ENCODE data around the gene ABRACL.

Gene ABRACL

GRCh38 chr6:139082370-139082769 is 53.8 kb downstream of the ABRACL start:
- H3K9me3 ChIP-seq (ENCODE audit: low read length) = no peaks in the 10 kb centered on the region
- H3K4me3 ChIP-seq (ENCODE audit: low read depth, low read length, poor library complexity, severe bottlenecking) = no peak overlapping the region
- no peaks in the 10 kb centered on the region for H3K4me1 ChIP-seq (ENCODE audit: insufficient read depth, low read length, severe bottlenecking)
- H2AFZ ChIP-seq (ENCODE audit: low read length) = no peak overlapping the region
- no peaks in the 10 kb centered on the region for H3F3A ChIP-seq (ENCODE audit: insufficient read depth, low read length)
- H3K27me3 ChIP-seq (ENCODE audit: insufficient read depth, low read length) = no peaks in the 10 kb centered on the region
- H3K9me2 ChIP-seq (ENCODE audit: low read depth, low read length) = no peaks in the 10 kb centered on the region
- H3K79me2 ChIP-seq (ENCODE audit: insufficient read depth, low read length) = no peaks in the 10 kb centered on the region
- no peak overlapping the region for H3K4me2 ChIP-seq (ENCODE audit: low read length)
- H3K36me3 ChIP-seq (ENCODE audit: insufficient read depth, low read length) = no peaks in the 10 kb centered on the region
- H4K20me1 ChIP-seq (ENCODE audit: insufficient read depth, low read length) = no peaks in the 10 kb centered on the region
- no peak overlapping the region for H3K27ac ChIP-seq (ENCODE audit: low read depth, low read length, poor library complexity, severe bottlenecking)
- TF ChIP-seq EZH2 (IDR thresholded peaks at IDR 0.05; ENCODE audit: borderline replicate concordance, low read length) (no peak), CTCF (IDR thresholded peaks at IDR 0.05; ENCODE audit: low read length) (no peak)
- no peak overlapping the region for H3K9ac ChIP-seq (ENCODE audit: low read length)

- Histone ChIP-seq H3K4me2 (ENCODE audit: low read length) (no peak overlapping the region), H3F3A (ENCODE audit: insufficient read depth, low read length) (no peaks in the 10 kb centered on the region), H3K9ac (ENCODE audit: low read length) (no peak overlapping the region), H4K20me1 (ENCODE audit: insufficient read depth, low read length) (no peaks in the 10 kb centered on the region), H3K27ac (ENCODE audit: low read depth, low read length, poor library complexity, severe bottlenecking) (no peak overlapping the region), H3K79me2 (ENCODE audit: insufficient read depth, low read length) (no peaks in the 10 kb centered on the region), H3K27me3 (ENCODE audit: insufficient read depth, low read length) (no peaks in the 10 kb centered on the region), H3K4me1 (ENCODE audit: insufficient read depth, low read length, severe bottlenecking) (peaks cover 3% of the 10 kb centered on the region), H2AFZ (ENCODE audit: low read length) (no peak overlapping the region), H3K9me3 (ENCODE audit: low read length) (no peaks in the 10 kb centered on the region), H3K36me3 (ENCODE audit: insufficient read depth, low read length) (no peaks in the 10 kb centered on the region), H3K4me3 (ENCODE audit: low read depth, low read length, poor library complexity, severe bottlenecking) (no peak overlapping the region), H3K9me2 (ENCODE audit: low read depth, low read length) (no peaks in the 10 kb centered on the region)
- TF ChIP-seq EZH2 (IDR thresholded peaks at IDR 0.05; ENCODE audit: borderline replicate concordance, low read length) = no peak
- TF ChIP-seq CTCF (IDR thresholded peaks at IDR 0.05; ENCODE audit: low read length) = no peak
Measured at GRCh38 chr6:139091826-139092225, 63.3 kb downstream of the ABRACL start.
